ENCODE results near the gene INPP5A.
"Not testable (repeated sequence)": the region's sequence is repeated elsewhere in the genome, so short reads cannot be mapped to it uniquely, and the experiment has no call there.

Gene INPP5A

DNA sequence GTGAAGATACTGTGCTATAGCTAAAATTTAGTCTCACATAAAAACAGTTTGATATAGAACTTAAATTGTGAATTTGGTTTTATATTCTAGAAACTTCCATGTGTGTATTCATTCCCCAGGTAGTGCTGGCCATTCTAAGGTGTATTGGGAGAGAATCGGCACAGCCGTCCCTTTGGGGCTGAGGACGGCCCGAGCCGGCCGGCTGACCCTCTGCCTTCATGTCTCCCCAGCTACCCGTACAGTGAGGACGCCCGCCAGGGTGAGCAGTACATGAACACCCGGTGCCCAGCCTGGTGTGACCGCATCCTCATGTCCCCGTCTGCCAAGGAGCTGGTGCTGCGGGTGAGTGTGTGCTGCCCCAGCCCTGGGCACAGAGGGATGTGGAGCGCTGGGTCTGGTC is 239.9 kb downstream of the INPP5A start:
- no peak for DNase-seq

DNA sequence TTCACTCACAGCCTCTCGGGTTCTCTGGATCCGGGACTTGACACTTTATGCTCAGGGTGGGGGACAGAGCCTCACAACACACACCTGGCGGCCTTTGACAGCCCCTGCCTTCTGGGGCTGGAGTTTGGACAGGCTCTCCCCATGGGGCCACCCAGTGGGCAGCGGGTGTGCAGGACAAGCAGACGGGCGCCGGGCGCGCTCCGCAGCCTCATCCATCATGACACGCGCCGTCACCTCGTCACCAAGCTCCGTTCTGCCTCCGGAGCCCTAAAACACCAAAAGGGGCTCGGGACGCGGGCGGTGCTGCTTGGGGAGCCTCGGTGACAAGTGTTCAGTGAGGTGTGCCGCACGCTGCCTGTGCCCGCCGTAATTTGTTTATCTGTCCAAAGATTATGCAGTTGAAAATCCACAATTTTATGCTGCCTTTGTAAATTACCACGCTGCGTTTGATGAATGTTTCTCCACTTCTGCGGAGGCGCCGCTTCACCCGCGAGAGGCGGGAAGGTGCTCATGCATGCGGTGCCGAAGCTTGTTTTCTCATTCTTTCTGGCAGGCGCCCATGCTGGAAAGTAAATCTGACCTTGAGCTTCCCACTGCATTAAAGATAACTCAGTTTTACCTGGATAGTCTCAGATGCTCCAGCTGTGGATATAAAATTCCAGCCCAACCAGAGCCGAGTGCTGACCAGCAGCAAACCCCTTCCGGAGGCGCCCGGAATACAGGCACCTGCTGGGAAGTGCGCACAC is 242.1 kb downstream of the INPP5A start:
- DNase-seq = no peak

DNA sequence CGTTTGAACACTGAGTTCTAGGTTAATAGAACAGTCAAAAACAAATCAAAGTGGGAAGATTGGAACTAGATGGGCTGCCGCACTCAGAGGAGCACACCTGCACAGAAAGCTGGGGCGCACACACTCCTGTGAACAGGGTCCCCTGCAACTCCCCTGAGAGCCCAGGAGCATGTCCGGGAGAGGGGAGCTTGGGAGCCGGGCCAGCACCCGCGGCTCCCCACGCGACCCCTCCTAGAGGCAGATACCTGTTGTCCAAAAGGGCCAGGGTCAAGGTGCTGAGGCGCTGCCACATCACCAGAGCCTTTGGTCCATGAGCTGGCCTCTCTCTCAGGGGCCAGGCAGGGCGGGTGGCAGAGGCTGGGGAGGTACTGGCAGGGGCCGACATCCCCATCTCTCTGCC is 242.8 kb downstream of the INPP5A start:
- DNase-seq = no peak

DNA sequence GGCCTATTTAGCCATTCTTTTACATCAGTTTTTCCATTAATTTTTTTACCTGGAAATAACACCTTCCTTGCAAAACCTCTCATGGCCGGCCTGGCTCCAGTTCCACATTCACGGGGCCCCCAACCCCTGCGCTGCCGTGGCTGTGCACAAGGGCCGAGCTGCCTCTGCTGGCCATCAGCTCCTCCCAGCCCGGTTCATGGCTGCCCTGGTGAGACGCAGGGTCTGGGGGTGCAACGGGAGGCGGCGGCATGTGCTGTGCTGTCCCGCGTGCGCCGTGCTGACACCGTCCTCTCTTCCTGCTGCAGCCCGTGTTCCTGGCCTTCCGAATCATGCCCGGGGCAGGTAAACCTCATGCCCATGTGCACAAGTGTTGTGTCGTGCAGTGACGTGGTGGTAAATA is 244.0 kb downstream of the INPP5A start:
- no peak for DNase-seq

DNA sequence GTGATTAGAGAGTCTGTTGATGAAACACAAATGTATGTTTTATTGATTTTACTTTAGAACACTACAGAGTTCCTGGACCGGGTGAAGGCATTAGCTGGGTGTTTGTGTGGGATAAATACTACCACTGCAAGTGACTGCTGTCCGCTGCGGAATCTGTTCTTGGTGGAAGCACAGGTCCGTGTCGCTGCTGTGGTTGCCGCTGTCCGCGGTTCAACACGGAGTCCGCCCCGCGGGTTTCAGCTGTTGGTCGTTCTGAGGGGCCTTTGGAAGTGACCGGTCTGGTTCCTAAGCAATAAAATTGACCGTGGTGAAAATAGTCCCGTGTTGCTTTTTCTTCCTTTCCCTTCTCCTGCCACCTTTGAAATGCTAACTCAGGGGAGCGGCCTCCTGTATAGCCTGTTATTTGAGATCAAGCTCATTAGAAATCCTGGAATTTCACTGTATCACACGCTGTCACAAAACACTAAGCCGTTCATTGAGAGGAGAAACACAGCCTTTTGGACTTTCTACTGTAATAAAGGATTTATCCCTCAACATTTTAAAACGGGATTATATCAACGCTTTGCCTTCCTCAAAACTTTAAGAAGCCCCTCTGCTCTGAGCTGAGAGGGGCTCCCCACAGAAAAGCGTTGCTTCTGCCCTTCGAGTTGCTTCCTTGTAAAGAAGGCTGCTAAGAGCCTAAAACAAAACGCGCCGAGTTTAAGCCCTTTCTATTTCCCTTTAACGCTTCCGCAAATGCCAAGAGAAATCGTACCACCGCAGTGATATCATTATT is 245.8 kb downstream of the INPP5A start:
- DNase-seq = no peak

DNA sequence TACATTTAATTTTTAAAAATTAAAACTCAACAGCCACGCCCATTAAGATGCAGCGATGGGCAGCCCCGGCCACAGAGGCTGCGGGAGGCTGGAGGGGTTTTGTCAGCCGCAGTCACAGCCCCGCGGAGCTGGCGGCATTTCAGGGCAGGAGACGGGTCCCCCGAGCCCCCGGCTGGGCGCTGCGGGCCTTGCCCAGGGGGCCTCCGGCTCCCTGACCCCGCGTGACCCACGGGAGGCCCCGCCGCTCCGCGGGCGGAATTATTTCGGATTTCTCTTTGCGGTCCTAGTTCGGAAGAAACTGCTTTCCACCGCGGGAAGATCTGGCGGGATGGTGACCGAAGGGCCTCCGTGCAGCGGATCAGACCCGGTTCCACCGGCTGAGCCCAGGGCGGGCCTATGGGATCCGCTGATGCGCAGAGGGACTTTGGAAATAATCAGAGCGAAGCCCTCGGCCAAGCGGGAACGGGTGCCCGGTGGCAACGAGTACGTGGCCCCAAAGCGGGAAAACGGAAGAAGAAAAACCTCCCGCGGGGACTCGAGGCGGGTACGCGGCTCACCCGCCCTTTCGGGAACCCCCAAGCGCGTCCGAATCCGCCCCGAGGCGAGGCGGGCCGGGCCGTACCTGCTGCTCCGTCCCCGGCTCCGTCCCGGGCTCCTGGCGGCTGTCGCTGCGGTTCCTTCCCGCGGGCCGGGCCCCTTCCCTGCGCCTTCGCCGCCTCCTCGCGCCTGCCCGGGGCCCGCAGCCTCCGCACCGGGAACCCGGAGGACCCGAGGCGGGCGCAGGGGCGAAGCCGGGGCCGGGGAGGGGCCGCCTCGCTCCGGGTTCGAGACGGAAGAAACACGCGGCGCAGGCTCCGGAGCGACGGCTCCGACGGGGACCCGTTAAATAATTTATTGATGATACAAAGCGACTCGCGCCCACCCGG is 246.6 kb downstream of the INPP5A start:
- DNase-seq = no peak

DNA sequence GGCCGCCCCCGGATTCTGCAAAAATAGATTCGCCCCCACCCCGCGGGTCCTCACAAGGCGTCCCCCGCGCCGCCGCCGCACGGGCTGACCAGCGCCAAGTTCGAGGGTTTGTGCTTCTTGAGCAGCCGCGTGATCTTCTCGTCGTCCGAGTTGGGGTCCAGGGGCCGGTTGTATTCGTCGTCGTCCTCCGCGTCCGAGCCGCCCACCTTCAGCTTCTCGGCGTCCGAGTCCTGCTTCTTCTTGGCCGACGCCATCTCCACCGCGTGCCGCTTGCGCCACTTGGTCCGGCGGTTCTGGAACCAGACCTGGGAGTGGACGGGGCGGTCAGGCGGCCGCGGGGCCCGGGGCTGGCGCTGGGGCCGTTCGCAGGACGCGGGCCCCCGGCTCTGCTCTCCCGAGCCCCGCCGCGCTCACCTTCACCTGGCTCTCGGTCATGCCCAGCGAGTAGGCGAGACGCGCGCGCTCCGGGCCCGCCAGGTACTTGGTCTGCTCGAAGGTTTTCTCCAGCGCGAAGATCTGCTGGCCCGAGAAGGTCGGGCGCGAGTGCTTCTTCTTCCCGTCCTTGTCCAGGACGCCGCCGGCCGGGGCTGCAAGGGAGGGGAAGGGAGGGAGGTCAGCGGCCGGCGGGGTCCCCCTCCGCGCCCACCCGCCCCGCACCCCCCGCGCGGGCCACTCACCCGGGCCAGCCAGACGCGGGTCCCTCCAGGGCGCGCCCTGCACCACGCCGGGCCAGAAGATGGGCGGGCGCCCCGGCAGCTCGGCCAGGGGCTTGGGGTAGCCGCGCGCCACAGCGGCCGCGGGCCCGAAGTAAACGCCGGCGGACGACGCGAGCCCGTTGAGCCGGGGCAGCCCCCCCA is 247.5 kb downstream of the INPP5A start:
- no peak for DNase-seq

DNA sequence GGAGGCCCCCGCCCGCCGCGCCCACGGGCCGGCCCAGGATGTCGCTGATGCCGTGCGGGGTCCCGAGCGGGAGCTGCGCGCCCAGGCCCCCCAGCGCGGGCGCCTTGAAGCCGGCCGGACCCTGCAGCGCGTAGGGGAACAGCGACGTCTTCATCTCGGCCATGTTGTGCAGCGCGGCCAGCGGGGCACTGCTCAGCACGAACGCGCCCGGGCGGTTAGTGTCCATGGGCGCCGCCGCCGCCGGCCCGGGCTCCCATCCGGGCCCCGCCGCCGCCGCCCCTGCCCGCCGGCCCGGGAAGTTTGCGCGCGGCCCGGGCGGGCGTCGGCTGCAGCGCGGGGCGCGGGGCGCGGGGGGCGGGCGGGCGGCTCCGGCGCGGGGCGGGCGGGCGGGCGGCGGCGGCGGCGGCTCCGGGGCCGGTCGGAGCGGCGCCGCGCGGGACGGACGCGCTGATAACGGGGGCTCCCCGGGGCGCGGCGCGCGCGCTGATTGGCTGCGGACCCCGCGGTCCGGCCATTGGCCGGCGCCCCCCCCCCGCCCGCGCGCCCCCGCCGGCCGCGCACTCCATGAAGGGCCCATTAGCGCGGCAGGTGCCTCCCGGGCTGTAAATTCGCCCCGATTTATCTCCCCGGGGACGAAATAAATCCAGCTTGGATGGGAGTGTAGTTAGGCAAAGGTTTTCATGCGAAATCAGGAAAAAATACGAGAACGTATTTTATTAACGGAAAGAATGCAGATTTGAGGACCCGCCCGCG is 248.3 kb downstream of the INPP5A start, which contains the start of gene NKX6-2:
Gene NKX6-2 (minus strand): TSS at position 425 of the 753 bp plus-strand sequence. CDS start 199 bp downstream, at position 226.
- DNase-seq = no peak

DNA sequence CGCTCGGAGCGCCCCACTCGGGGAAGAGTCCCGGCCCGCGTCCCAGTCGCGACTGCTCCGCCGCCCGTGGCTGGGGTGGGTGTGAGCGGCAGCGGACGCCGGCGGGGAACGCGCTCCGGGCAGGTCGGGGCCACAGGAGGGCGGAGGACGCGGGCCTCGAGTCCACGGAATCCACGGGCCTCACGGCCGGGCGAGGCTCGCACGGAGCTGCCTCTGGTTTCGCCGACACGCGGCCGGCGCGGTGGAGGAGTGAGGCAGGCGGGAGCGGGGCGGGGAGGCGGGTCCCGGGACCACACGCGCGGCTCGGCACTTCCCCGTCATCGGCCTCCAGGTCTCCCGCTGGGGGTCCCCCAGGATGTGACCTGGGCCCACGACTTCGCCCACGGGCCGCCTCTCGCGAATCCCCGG is 248.9 kb downstream of the INPP5A start:
- no peak for DNase-seq

DNA sequence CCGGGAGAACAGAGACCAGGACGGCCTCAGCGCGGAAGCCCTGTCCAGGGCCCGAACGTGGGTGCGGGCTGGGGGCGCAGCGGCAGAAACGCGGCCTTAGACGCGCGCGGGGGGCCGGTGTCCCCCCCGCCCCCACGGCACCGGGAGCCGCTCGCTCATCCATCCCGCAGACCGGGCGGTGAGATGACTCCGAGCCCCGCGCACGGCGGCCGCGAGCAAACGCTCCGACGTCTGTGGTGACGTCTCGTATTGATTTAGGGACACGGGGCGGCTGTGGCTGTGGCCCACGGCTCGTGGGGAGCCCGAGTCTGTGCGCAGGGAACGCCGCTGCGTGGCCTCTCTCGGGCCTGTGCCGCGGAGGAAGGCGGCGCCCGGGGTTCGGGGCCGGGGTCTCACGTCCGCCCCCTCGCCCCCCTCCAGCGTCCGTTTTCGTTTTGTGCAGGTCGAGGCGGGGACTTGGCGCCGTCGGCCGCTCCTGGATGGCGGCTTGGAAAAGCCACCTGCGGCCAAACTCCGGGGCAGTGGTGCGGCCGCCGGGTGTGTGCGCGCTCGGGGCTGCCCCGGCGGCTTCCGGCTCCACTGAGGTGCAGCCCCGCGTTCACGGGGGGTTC is 249.4 kb downstream of the INPP5A start:
- DNase-seq = no peak

DNA sequence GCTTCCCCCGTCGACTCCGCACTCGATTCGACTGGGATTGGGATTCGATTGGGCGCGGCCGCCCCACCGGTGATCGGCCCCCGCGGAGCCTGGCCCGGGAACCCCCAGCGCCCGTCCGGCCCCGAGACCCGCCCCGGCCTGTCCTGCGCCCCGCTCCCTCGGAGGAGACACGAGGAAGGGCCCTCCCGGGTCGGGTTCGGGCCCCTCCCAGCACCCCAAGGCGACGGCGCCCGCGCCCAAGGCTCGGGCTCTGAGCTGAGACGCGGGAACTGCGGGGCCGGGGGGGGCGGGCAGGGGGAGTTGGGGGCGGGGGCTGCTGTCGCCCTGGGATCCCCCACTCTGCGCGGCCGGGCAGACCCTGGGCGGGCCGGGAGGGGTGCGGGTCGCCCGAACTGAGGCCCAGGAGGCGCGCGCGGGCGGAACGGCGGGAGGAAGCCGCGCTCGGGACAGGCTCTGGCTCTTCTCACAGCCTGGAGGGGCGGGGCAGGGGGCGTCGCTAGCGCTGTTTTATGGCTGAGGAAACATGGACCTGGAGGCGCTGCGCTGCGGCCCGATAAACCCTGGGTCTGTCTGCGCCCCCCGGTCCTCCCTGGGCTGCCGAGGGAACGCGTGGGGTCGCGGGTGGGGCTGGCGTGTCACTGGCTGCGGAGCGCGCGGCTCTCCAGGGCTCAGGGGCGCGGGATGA is 250.1 kb downstream of the INPP5A start:
- DNase-seq = no peak

DNA sequence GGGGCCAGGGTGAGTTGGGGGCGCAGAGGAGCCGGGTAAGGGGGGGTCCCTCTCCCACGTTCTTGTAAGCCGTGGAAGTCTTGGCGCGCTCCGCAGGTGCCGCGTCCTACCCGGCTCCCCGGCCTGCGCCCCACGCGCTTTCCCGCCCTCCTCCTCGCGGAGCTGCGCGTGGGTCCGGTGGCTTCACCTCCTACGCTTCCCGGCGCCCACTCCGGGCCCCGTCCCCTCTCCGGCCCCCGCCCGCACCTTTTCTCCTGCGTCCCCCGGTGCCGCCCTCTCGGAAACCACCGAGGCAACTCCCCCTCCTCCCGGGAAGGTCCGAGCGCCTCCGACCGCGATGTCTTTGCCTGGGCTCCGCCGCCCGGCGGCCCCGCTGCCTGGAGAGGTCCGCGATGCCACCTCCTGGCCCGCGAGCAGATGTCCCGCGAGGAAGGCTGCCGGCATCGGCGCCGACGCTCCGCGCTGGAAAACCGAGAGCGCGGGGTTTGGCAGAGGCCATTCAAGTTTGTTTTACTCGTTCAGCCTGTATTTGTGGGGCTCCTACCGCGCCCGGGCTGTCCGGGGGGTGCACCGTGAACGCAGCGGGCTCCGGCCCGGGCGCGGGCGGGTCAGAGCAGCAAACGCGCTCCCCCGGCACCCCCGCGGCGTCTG is 250.7 kb downstream of the INPP5A start:
- no peak for DNase-seq

DNA sequence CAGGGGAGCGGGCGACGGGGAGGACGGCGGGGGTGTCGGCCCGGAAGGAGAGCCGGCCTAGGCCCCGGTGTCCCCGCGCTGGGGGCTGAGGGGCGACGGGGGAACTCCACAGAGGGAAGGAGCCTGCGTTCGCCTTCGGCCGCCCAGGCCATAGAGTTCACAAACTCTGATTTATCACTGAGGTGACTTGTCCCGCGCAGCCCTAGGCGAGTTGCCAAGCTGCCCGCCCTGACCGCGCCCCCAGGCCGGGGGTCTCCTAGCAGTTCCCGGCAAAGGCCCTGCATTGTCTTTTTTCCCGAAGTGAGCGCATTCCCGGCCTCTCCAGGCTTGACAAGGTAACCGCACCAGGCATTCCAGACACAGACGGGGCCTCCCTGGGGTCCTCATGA is 251.2 kb downstream of the INPP5A start:
- DNase-seq = no peak

DNA sequence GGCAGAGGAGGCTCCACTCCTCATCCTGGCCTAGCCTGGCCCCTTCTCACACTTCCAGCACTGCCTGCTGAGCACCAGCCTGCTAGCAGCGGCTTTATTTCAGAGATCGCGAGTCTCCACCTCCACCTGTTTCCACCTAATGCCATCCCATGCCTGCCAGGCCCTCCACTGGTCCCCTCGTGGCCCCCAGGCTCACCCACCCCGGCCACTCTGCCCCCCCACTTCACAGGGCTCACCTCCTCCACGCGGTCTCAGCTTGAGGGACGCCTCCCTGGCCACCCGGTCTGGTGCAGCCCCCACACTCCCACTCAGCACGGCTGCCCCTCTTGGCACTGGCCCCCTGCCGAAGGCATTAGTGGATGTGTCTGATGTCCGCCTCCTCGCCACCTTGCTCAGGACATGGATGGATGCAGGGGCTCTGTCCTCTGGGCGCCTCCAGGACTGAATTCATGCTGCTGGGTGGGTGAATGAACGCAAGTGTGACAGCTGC is 252.1 kb downstream of the INPP5A start:
- DNase-seq = no peak

DNA sequence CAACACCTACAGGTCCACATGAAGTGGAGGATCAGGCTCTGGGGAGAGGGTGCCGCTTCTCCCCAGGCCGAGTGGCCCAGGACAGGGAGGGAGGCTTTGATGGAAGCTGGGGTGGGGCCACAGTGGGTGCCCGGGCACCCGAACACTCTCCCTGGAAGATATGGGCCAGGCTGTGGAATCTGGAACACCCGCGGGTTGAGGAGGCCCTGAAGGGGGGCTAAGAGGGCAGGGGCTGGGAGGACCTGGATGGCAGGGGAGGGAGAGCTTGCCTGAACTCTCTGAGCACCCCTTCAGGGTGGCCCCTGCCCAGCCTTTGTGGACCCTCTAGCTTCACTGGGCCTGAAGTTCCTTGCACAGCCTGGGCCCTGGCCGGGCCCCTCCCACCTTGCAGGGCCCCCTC is 252.9 kb downstream of the INPP5A start:
- no peak for DNase-seq

DNA sequence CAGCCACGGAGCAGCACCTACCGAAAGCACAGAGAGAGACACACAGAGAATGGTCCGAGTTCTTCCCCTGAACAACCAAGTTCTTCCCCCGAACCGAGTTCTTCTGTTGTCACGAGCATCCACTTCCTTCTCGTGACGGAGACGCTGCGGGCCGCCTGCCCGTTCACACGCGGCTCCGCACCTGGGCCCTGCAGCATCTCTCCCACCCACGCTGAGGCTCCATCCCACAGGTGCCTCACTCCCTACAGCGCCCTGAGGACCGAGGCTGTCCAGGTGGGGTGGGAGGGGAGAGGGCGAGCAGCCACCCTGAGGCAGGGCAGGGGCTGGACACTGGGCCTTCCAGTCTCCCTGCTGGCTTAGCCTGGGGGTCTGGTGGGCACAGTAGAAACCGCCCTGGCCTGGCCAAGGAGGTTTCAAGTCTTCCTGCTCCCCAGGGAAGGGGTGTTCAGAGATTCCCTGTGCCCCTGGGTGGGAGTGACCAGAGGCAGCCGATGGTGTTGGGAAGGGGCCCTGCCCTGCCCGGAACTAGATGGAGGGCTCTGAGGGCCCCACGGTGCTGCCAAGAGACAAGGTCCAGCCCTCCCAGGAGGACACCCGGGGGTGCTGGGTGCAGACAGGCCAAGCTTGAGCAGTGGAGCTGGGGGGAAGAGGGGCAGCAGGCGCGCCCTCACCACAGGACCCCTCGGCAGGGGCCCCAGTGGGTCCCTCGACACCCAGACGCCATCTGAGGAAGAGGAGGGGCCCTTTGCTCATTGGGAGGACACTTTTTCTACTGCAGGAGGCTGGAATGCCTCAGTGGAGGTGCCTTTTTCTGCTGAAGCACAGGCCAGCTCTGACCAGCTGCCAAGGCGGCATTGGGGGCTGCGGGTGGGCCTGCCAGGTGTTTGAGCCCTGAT is 253.6 kb downstream of the INPP5A start:
- no peak for DNase-seq

DNA sequence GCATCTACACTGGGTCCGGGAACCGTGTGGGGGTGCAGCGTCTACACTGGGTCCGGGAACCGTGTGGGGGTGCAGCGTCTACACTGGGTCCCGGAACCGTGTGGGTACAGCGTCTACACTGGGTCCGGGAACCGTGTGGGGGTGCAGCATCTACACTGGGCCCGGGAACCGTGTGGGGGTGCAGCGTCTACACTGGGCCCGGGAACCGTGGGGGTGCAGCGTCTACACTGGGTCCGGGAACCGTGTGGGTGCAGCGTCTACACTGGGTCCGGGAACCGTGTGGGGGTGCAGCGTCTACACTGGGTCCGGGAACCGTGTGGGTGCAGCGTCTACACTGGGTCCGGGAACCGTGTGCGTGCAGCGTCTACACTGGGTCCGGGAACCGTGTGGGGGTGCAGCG is 254.5 kb downstream of the INPP5A start:
- DNase-seq = not testable (repeated sequence)

DNA sequence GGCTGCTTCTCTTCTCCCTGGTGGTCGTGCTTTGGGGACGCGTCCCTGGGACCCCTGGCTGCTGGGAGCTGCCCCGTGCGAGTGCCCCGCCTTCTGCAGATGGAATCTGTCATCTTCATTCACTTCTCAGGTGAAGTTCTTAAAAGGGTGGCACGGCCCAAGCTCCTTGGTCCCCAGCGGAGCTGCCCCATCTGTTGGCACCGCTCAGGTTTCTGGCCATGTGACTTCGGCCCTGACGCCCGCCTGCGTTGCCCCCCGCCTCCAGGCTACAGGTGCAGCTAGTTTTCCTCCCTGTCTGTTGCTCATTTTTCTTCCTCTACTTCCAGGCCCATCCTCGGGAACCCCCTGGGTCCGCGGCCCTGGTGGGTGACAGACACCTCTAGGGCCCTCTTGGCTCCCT is 255.2 kb downstream of the INPP5A start:
- no peak for DNase-seq

DNA sequence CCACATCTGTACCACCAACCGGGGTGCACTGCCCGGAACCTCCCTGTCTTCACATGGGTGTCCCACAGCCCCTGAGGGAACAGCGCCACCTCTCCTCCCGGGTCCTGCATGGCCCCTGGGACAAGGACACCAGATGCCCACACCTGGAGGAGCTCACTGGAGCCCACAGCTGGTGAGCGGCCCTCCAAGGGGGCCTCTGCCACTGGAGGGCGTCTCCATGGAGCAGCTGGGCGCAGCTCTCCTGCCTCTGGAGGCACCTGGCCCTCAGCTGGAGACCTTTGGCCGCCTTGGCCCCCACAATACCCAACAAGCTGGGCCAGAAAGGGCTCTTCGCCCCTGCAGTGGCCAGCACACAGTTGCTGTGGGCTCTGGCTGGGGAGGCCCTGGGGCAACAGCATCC is 255.6 kb downstream of the INPP5A start:
- DNase-seq = no peak
